HepG2 (cell line): ENCODE results near the gene GDAP1L1. TPM values are rescaled to one million over a fixed set of nuclear protein-coding genes. Genes with fewer than 3 reads are reported as not detected.

Experiments
- ATAC-seq: fragments of 200-7000 bp; cut with Tn5 transposase; 3 replicates; pipeline ENCODE4 v1.9.1; 2020; ENCODE audit warnings: mild to moderate bottlenecking, moderate library complexity
- BruUV-seq: library from RNA; stranded (reverse); fragments of 400-500 nt; replicated peaks from 2 replicates; lab custom pipeline; 2021; lab: Mats Ljungman, UMichigan
- CTCF ChIA-PET: fragments of 300-600 bp; formaldehyde crosslinking; extraction: SDS; loops from one replicate; lab custom pipeline; 2021; ENCODE audit warnings: low total read pairs, inconsistent platforms, low intra/inter-chr PET ratio; lab: Yijun Ruan, JAX
- POLR2A ChIA-PET: fragments of 350-600 bp; sonication (Branson Sonifier 250); formaldehyde crosslinking; loops from one replicate; lab custom pipeline; 2020; ENCODE audit warnings: antibody characterized with exemption, inconsistent platforms; lab: Yijun Ruan, JAX
- DNase-seq: peaks from one replicate; pipeline ENCODE4 v3.0.0-alpha.2; 2015; ENCODE audit warnings: low spot score
- FAIRE-seq: peaks from 3 replicates; lab custom pipeline; 2011; peaks lifted over from hg19 to GRCh38; lab: Jason Lieb, UNC
- H2AFZ ChIP-seq: one replicate; pipeline ENCODE4 v1.6.1; 2011; ENCODE audit warnings: low read length, inconsistent platforms
- H3K27ac ChIP-seq: fragments of 300-600 bp; 3 replicates; pipeline ENCODE4 v1.8.0; 2011; ENCODE audit warnings: mixed run types, mild to moderate bottlenecking, mixed read lengths, low read length, inconsistent platforms; ENCODE audit not compliant: insufficient read depth; ENCODE audit errors: extremely low read length
- H3K27me3 ChIP-seq, 2 experiments: fragments of 200-600 bp in 1 of 2; 2 replicates in 1 of 2; 3 replicates in 1 of 2; pipeline versions ENCODE4 v1.6.0 to v1.8.0; 2011; ENCODE audit warnings: low read length in 2 of 2, mild to moderate bottlenecking in 2 of 2, moderate library complexity in 2 of 2, inconsistent platforms in 1 of 2; ENCODE audit not compliant: insufficient read depth in 2 of 2, control insufficient read depth in 1 of 2
- H3K36me3 ChIP-seq, 2 experiments: fragments of 200-600 bp in 1 of 2; replicated peaks in 1 of 2; 2 replicates in 1 of 2; 3 replicates in 1 of 2; pipeline versions ENCODE4 v1.5.1 to v1.8.0; 2011; ENCODE audit warnings: low read length in 2 of 2, inconsistent platforms in 1 of 2; ENCODE audit not compliant: insufficient read depth in 2 of 2, control insufficient read depth in 1 of 2
- H3K4me1 ChIP-seq: 2 replicates; pipeline ENCODE4 v1.5.1; 2012; ENCODE audit warnings: low read length, inconsistent platforms; ENCODE audit not compliant: insufficient read depth
- H3K4me2 ChIP-seq: 2 replicates; pipeline ENCODE4 v1.6.0; 2011; ENCODE audit warnings: low read depth, low read length, inconsistent platforms
- H3K4me3 ChIP-seq, 3 experiments: fragments of 200-600 bp in 1 of 3; sonication (generic), shearing (Covaris generic) in 1 of 3; replicated peaks in 1 of 3; 2 replicates each; pipeline ENCODE4 v1.5.1; 2011 to 2016; ENCODE audit warnings: low read length in 3 of 3, inconsistent platforms in 2 of 3, low read depth in 2 of 3, mild to moderate bottlenecking in 2 of 3, control low read depth in 1 of 3, mixed read lengths in 1 of 3; ENCODE audit not compliant: insufficient read depth in 1 of 3
- H3K79me2 ChIP-seq: one replicate; pipeline ENCODE4 v1.6.1; 2011; ENCODE audit warnings: low read length, inconsistent platforms; ENCODE audit not compliant: insufficient read depth
- H3K9ac ChIP-seq: 2 replicates; pipeline ENCODE4 v1.6.0; 2011; ENCODE audit warnings: mild to moderate bottlenecking, low read depth, low read length, inconsistent platforms; ENCODE audit not compliant: insufficient read depth
- H3K9me3 ChIP-seq: 2 replicates; pipeline ENCODE4 v1.5.1; 2012; ENCODE audit warnings: mild to moderate bottlenecking, low read length
- H4K20me1 ChIP-seq: 2 replicates; pipeline ENCODE4 v1.6.0; 2011; ENCODE audit warnings: inconsistent platforms, mild to moderate bottlenecking, low read length, moderate library complexity; ENCODE audit not compliant: insufficient read depth
- E2F5 ChIP-seq: sonication (generic); formaldehyde crosslinking; conservative IDR thresholded peaks from 2 replicates; pipeline ENCODE4 v1.4.0; 2020; ENCODE audit warnings: missing genetic modification reagents
- HNRNPK ChIP-seq: fragments of 200-400 bp; formaldehyde crosslinking; IDR thresholded peaks from 2 replicates; pipeline ENCODE4 v1.6.1; 2018; ENCODE audit warnings: low read length, low read depth, moderate library complexity, mild to moderate bottlenecking; ENCODE audit not compliant: poor library complexity, severe bottlenecking
- KDM4B ChIP-seq: sonication (generic); formaldehyde crosslinking; IDR thresholded peaks from 2 replicates; pipeline ENCODE4 v1.4.0; 2020; ENCODE audit warnings: missing genetic modification reagents
- NBN ChIP-seq: fragments of 450-650 bp; conservative IDR thresholded peaks from 2 replicates; pipeline ENCODE4 v1.6.1; 2017
- PATZ1 ChIP-seq: sonication (generic); formaldehyde crosslinking; IDR thresholded peaks from 2 replicates; pipeline ENCODE4 v1.4.0; 2020; ENCODE audit warnings: missing genetic modification reagents
- POLR2A ChIP-seq, 2 experiments: IDR thresholded peaks; 2 replicates each; pipeline ENCODE4 v1.6.1; 2011; ENCODE audit warnings: low read depth in 2 of 2, low read length in 2 of 2, mild to moderate bottlenecking in 1 of 2, moderate library complexity in 1 of 2; ENCODE audit not compliant: insufficient read depth in 1 of 2
- PPARG ChIP-seq: conservative IDR thresholded peaks from 2 replicates; pipeline ENCODE4 v1.6.1; 2016; ENCODE audit warnings: missing biosample characterization, missing genetic modification reagents
- RARA ChIP-seq: IDR thresholded peaks from 2 replicates; pipeline ENCODE4 v1.6.1; 2016; ENCODE audit warnings: missing genetic modification reagents, missing compliant biosample characterization
- TRIM22 ChIP-seq: fragments of 450-650 bp; IDR thresholded peaks from 2 replicates; pipeline ENCODE4 v1.6.1; 2017
- ZBTB10 ChIP-seq: sonication (generic); formaldehyde crosslinking; IDR thresholded peaks from 2 replicates; pipeline ENCODE4 v1.4.0; 2020; ENCODE audit warnings: missing genetic modification reagents, borderline replicate concordance
- ZBTB7B ChIP-seq: sonication (generic); formaldehyde crosslinking; IDR thresholded peaks from 2 replicates; pipeline ENCODE4 v1.4.0; 2020; ENCODE audit warnings: missing genetic modification reagents
- ZFAT ChIP-seq: sonication (generic); formaldehyde crosslinking; conservative IDR thresholded peaks from 2 replicates; pipeline ENCODE4 v1.8.1; 2023; ENCODE audit warnings: missing genetic modification reagents, inconsistent platforms
- ZFP90 ChIP-seq: sonication (generic); formaldehyde crosslinking; IDR thresholded peaks from 2 replicates; pipeline ENCODE4 v1.8.0; 2022; ENCODE audit warnings: missing genetic modification reagents, mild to moderate bottlenecking, inconsistent platforms, borderline replicate concordance
- ZFY ChIP-seq: sonication (generic); formaldehyde crosslinking; IDR thresholded peaks from 2 replicates; pipeline ENCODE4 v1.4.0; 2020; ENCODE audit warnings: missing genetic modification reagents
- ZNF205 ChIP-seq: IDR thresholded peaks from 2 replicates; pipeline ENCODE4 v1.6.1; 2018; ENCODE audit warnings: missing biosample characterization, missing genetic modification reagents
- ZNF619 ChIP-seq: sonication (generic); formaldehyde crosslinking; IDR thresholded peaks from 2 replicates; pipeline ENCODE4 v1.4.0; 2020; ENCODE audit warnings: mild to moderate bottlenecking, missing genetic modification reagents
- ZNF768 ChIP-seq: sonication (generic); formaldehyde crosslinking; IDR thresholded peaks from 2 replicates; pipeline ENCODE4 v1.4.0; 2020; ENCODE audit warnings: missing genetic modification reagents
- WGBS: methylation state at CpG from one replicate; pipeline ENCODE4 v1.1.6; 2017; ENCODE audit warnings: low lambda C conversion rate; 5-methylcytosine and 5-hydroxymethylcytosine counted together
- in situ Hi-C: cut with HindIII; loops from 2 replicates; pipeline ENCODE4 v1.10.0; 2017; ENCODE audit warnings: low pct_unique_long_range_greater_than_20kb; ENCODE audit not compliant: extremely low pct_ligation_motif_present
- intact Hi-C: fragments of 100-400 bp; cut with micrococcal nuclease; formaldehyde crosslinking; loops from one replicate; pipeline ENCODE4 v1.10.0; 2022; ENCODE audit not compliant: unreplicated experiment
- polyA plus RNA-seq, 8 experiments: library from polyadenylated mRNA; depleted of rRNA in 3 of 8; stranded (reverse) in 7 of 8; unstranded in 1 of 8; fragments of >200 nt; fragmentation: Illumina TruSeq in 4 of 8; extraction: Trizol in 4 of 8; gene quantifications; 2 replicates each; pipeline versions ENCODE4 v1.2.1 to v1.2.3, GENCODE V29; 2011 to 2016; ENCODE audit warnings: low read depth in 4 of 8, missing spikeins in 1 of 8, mixed read lengths in 1 of 8; ENCODE audit not compliant: insufficient read depth in 1 of 8
- total RNA-seq, 5 experiments: library from RNA; depleted of rRNA; stranded (reverse); fragments of >200 nt; fragmentation: Illumina TruSeq; extraction: Trizol; gene quantifications; 2 replicates each; pipeline ENCODE4 v1.2.3, GENCODE V29; 2016; ENCODE audit warnings: low read depth in 1 of 5

The GDAP1L1 gene
- total and polyA plus RNA-seq, 2 of the 13 experiments (the other 11 are each of a cell fraction or from before 2014, with no cell fraction given): 0.04 TPM; not detected in 1

- TF ChIP-seq POLR2A (IDR thresholded peaks at IDR 0.05; ENCODE audit: insufficient read depth in 1 of 2, low read depth in 2 of 2, low read length in 2 of 2) (no peak), ZNF768 (peak; percentile 50; the same call in 1 of the 2 replicates)
These were observed 77.2 kb downstream of the GDAP1L1 start (continued) for GRCh38 chr20:44324343-44324742.

- ATAC-seq: peak; percentile 51
- H3K4me1 ChIP-seq: peaks cover 39% of the 10 kb centered on the region
- CTCF ChIA-PET: no interaction called here
- peak overlapping the region; percentile 86 for H3K4me2 ChIP-seq
- intact Hi-C loops: no loop called here
- peak overlapping the region; percentile 42; the same call in 1 of the 2 replicates for H3K9ac ChIP-seq
- in situ Hi-C loops: no loop called here
- no peak for DNase-seq
- H4K20me1 ChIP-seq: no peaks in the 10 kb centered on the region
- H3K4me3 ChIP-seq: peak overlapping the region; percentile 38 to 77 (median 60)
- no peaks in the 10 kb centered on the region; a peak in 1 of 5 replicates for H3K27me3 ChIP-seq
- POLR2A ChIA-PET: interaction anchor here (0.8 to 1.8 kb wide), 4 partner anchors 13 to 67 kb away, joined by 3 to 6 read pairs (median 4); no protein-coding TSS in a partner anchor
- H3K79me2 ChIP-seq: no peaks in the 10 kb centered on the region
- FAIRE-seq: no peak
- H3K27ac ChIP-seq: no peak overlapping the region
- H2AFZ ChIP-seq: no peak overlapping the region
- 31% methylated on average over 13 of the region's 50 CpGs for WGBS
- no peaks in the 10 kb centered on the region for H3K9me3 ChIP-seq
- H3K36me3 ChIP-seq: no peaks in the 10 kb centered on the region
- BruUV-seq: no TSS peak
- TF ChIP-seq ZBTB7B (CRISPR knock-in tag) (peak; percentile 96), NBN (no peak), PATZ1 (CRISPR knock-in tag) (peak; percentile 94), ZFY (no peak), TRIM22 (no peak), ZBTB10 (CRISPR knock-in tag) (peak; percentile 98), KDM4B (no peak), ZFP90 (CRISPR knock-in tag) (no peak), HNRNPK (peak; percentile 59), ZNF619 (CRISPR knock-in tag) (no peak), ZFAT (no peak), E2F5 (CRISPR knock-in tag) (no peak), ZNF205 (CRISPR knock-in tag) (no peak), PPARG (CRISPR knock-in tag) (no peak), RARA (CRISPR knock-in tag) (peak; percentile 49)
These were observed 79.5 kb downstream of the GDAP1L1 start for GRCh38 chr20:44326391-44327159.
